ENCODE measurements around the gene TAAR9.
"Not testable (repeated sequence)": the region's sequence is repeated elsewhere in the genome, so short reads cannot be mapped to it uniquely, and the experiment has no call there.

TAAR9 gene

GRCh38 chr6:132520953-132521352 is 17.1 kb upstream of the TAAR9 start:
- no peak for DNase-seq

DNA sequence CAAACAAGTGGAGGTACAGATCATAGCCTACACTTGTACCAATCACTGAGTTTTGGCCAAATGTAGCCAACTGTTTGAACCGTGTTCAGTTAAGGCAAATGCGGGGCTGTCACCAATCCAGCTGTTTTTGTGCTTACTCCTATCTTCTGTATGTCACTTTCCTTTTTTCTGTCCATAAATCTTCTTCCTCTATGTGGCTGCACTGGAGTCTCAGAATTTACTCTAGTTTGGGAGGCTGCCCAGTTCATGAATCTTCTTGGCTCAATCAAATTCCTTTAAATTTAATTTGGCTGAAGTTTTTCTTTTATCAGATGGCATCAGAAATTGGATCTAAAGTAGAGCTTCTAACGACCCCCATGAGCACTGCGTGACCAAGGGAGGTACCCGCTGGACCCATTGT is 13.4 kb upstream of the TAAR9 start:
- DNase-seq = no peak

DNA sequence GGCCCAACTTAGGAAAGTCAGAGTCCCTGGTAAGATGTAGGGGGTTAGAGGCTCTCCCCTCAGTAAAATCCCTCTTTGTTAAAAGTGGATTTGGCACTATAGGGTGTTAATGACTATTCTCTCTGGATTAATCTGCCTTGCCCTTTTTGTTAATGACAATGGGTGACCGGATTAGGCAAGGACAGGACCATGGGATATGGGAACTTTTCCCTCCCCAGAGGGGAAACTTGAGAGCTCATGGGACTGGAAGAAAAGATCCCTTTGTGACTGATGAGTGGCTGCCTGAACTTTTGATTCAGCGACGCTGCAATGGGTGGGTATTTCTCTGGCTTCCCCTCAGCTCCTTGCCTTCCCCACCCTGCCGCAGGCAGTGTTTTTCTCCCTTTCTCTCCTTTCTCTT is 12.2 kb upstream of the TAAR9 start:
- DNase-seq = no peak

DNA sequence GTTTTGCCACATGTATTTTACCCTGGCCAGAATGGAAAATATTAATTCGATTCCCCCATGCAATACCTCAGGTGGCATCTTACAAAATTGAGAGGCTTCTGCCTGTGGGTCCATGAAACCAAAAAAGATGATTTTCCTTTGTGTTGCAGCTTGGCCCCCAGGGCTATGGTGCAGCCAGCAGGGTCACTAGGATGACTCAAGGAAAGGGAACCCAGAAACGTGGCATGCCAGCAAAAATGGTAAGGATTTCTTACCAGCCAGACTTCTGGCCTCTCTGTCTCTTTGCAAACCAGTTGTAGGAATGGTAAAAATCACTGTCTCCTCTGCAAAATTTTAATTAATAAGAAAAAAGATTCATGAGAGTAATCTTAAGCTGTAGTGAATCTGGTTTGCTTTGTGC is 11.6 kb upstream of the TAAR9 start:
- no peak for DNase-seq

DNA sequence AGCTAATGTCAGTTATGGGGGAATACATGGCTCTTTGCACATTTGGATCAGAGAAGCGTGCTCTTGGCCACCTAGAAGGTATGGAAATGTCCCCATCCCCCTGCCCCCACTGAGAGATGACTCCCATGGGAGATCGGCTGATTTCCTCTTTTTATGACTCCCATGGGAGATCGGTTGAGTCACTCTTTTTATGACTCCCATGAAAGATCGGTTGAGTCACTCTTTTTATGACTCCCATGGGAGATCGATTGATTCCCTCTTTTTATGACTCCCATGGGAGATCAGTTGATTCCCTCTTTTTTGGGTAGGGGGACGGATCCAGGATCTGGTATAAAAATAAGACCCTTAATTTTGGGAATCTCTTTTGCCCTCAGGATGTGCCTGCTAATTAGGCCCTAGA is 10.3 kb upstream of the TAAR9 start:
- DNase-seq = no peak

GRCh38 chr6:132530293-132530974 is 7.6 kb upstream of the TAAR9 start:
- peak; percentile 71 for DNase-seq

DNA sequence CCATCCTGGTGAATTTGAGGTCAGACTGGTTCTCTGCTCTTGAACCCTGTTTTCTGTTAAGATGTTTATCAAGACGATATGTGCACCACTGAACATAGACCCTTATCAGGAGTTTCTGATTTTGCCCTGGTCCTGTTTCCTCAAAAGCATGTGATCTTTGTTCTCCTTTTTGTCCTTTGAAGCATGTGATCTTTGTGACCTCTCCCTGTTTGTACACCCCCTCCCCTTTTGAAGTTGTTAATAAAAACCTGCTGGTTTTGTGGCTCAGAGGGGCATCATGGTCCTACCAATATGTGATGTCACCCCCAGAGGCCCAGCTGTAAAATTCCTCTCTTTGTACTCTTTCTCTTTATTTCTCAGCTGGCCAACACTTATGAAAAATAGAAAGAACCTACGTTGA is 3.5 kb upstream of the TAAR9 start:
- DNase-seq = not testable (repeated sequence)

- DNase-seq = no peak
Measured at GRCh38 chr6:132537145-132537544, 932 bp upstream of the TAAR9 start.

- no peak for DNase-seq
Measured at GRCh38 chr6:132544826-132545225, 6.7 kb downstream of the TAAR9 start.

DNA sequence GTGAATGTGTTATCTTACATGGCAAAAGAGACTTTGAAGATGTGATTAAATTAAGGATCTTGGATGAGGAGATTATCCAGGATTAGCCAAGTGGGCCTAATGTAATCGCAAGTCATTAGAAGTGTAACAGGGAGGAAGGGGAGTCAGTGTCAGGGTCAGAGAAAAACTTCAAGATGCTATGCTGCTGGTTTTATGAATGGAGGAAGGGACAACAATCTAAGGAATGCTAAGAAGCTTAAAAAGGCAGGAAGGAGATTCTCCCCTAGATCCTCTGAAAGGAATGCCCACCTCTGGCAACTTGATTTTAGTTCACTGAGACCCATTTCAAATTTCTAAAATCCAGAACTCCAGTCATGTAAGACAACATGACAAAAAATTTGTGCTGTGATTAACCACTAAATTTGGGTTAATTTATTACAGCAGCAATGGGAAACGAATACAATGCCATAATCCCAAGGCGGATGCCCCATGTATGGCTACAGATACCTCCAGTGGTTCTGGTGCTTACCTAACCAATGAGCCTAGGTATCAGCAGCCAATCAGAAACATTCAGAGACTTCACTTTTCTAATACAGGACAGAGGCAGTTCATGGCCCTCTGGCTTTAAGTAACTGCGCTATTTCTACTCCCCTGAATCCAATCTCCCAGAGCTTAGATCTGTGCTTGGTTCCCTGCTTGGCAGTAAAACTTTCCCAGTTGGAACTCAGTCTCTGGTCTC is 10.8 kb downstream of the TAAR9 start:
- DNase-seq = no peak

DNA sequence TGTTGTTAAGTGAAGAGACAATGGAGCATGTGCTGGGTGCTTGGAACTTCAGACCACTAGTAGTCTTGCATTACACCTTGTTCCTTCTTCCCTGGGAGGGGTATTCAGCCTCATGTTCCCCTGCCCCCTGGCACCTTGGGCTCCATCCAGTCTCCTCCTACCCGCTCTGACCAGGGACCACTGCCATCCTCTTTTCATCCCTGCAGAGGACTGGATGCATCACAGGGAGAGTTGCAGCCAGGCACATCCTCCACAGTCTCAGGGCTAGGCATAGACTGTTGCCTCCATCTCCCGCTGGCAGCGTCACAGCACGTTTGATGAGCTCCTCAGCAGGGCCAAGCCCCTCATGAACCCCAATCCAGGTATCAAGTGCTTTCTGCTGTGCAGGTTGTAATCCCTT is 13.1 kb downstream of the TAAR9 start:
- no peak for DNase-seq

DNA sequence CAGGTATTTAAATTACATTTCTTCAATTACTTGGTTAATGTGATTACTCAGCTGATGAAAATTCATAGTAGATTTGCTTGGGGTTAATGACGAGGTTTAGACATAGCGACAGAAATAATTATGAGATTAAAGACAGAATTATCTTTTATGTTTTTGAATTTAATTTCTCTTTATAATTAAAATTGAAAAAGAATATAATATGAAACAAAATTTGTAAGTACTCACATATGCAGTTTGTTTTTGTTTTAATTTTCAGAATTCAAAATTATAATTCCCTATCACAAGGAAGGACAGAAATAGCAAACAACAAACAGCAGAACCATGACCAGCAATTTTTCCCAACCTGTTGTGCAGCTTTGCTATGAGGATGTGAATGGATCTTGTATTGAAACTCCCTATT is 14.3 kb downstream of the TAAR9 start, which contains the start of gene TAAR8:
Gene TAAR8, plus strand, starts transcription at position 301 of the 400 bp plus-strand sequence. Its CDS starts 21 bp downstream, at position 322.
- DNase-seq = no peak

DNA sequence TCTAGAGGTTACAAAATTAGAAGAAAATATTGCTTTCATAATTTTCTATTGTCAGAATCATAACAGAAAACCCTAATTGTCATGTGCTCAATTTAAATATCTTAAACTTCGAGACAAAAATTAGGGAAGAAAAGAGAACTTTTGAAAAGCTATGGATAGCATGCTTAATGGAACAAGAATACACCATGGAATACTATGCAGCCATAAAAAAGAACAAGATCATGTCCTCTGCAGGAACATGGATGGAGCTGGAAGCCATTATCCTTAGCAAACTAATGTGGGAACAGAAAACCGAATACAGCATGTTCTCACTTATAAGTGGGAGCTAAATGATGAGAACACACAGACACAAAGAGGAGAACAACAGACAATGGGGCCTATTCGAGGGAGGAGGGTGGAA is 22.0 kb downstream of the TAAR9 start:
- not testable (repeated sequence) for DNase-seq

DNA sequence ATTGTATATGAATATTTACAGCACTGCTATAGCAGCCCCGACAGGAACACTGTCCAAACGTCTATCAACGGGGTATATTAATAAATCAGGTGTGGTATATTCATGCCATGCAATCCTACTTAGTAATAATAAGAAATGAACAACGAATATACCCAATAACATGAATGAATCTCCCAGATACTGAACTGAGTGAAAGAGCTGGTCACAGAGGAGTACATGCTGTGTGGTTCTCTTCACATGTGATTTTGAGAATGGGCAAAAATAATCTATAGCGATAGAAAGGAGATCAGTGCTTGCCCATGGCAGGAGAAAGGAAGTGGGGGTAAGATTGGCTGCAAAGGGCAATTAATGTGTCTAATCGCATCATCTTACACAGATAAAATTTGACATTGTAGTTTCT is 28.3 kb downstream of the TAAR9 start:
- no peak for DNase-seq

GRCh38 chr6:132567566-132567965 is 29.5 kb downstream of the TAAR9 start:
- DNase-seq = no peak

DNA sequence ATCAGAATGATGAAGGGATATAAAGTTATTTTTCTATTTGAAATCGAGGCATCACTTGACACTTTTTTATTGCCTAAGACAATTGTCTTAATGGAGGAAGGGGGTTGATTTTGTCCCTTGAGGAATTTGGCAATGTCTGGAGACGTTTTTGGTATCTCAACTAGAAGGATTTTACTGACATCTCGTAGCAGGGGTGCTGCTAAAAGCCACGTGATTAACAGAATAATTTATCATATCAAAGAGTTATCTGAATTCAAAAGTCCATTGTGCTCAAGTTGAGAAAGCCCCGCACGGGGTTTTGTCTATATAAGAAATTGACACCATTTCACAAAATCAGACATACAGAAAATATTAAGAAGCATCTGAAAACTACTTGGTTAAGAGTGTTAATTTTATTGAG is 30.5 kb downstream of the TAAR9 start:
- no peak for DNase-seq

DNA sequence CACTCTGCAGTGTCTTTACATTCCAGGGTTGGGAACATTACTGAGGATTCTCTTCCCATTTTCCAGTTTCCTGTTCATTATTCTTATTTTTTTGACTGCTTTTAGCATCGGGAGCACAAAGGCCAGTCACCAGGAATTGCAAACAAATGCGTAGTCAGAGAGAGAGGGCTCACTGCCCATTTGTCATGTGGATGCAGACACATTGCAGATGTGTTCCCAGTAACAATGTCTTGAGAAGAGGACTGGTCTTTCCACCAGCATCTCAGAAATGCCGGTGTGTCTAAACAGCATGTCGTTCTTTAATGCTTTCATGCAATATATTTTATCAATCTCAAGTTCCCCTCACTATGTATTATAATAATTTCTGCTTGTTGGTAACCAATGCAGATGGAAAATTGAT is 31.1 kb downstream of the TAAR9 start:
- DNase-seq = no peak

DNA sequence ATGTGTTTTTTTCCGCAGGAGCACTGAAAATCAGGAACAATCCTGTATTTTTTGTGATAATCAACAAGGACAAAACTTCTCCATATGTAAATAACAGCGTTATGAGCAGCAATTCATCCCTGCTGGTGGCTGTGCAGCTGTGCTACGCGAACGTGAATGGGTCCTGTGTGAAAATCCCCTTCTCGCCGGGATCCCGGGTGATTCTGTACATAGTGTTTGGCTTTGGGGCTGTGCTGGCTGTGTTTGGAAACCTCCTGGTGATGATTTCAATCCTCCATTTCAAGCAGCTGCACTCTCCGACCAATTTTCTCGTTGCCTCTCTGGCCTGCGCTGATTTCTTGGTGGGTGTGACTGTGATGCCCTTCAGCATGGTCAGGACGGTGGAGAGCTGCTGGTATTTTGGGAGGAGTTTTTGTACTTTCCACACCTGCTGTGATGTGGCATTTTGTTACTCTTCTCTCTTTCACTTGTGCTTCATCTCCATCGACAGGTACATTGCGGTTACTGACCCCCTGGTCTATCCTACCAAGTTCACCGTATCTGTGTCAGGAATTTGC is 32.2 kb downstream of the TAAR9 start, which contains the start of gene TAAR6:
Gene TAAR6, plus strand, starts transcription at position 102 of the 557 bp plus-strand sequence. Its CDS starts 0 bp downstream, at position 102.
- no peak for DNase-seq

DNA sequence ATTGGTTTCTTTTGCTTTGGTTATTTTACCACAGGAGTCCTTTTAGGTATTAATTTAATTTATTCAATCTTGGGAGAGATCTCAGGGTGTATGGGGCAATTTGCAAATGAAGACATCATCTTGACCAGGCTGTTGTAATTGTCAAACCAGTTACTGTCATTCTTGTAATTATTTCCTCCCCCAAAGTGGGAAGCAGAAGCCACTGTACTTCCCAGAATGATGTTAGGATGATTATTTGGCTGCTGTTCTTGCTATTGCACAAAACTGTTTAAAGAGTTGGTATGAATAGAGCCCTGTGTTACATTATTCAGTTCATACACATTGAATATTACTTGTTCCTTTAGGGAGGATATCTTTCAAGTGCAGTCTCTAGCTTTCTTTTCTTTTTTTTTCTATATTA is 33.7 kb downstream of the TAAR9 start:
- no peak for DNase-seq

DNA sequence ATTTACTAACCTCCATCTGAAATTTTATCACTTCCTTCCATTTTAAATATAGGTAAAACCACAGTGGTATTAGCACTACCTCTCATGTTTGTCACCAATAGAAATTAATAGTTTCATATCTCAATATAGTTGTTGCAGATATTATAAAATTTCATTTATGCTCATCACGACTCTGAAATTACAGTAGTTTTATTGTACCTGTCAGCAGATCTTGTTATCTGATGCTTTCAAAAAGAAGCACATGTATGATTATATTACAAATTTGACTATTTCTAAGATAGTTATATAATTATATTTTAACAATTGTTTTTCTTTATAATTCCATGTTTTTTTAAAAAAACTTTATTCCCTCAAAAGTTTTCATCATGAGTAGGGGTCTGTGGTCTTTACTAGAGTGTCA is 46.6 kb downstream of the TAAR9 start:
- no peak for DNase-seq

GRCh38 chr6:132587424-132587823 is 49.3 kb downstream of the TAAR9 start:
- DNase-seq = no peak

Data from effector CD4-positive, alpha-beta T cell (primary cell).